Small intestine (tissue), 7 donors: ENCODE measurements around the gene ZSCAN5C. TPM values are rescaled to one million over a fixed set of nuclear protein-coding genes. Genes with fewer than 3 reads are reported as not detected.

ENCODE experiments used
- DNase-seq, 2 donors: peaks; one replicate each; pipeline versions ENCODE4 v3.0.0 to v3.0.0-alpha.2; 2013
- FAIRE-seq: peaks from 2 replicates; lab custom pipeline; 2012; peaks lifted over from hg19 to GRCh38; lab: Jason Lieb, UNC
- H3K27ac ChIP-seq, 3 donors: one replicate each; pipeline ENCODE4 v1.5.1; 2013; ENCODE audit warnings: low read length in 2 of 3, mild to moderate bottlenecking in 2 of 3, control low read depth in 1 of 3, inconsistent platforms in 1 of 3, low read depth in 1 of 3, moderate library complexity in 1 of 3
- H3K27me3 ChIP-seq, 3 donors: one replicate each; pipeline ENCODE4 v1.6.1; 2013; ENCODE audit warnings: low read length in 3 of 3, inconsistent platforms in 1 of 3; ENCODE audit not compliant: control insufficient read depth in 3 of 3, insufficient read depth in 3 of 3
- H3K36me3 ChIP-seq, 3 donors: one replicate each; pipeline ENCODE4 v1.6.1; 2013; ENCODE audit warnings: low read length in 3 of 3, inconsistent platforms in 1 of 3, low read depth in 1 of 3, mild to moderate bottlenecking in 1 of 3, moderate library complexity in 1 of 3; ENCODE audit not compliant: control insufficient read depth in 3 of 3, insufficient read depth in 2 of 3
- H3K4me1 ChIP-seq, 3 donors: one replicate each; pipeline ENCODE4 v1.6.1; 2013; ENCODE audit warnings: low read length in 2 of 3, inconsistent platforms in 1 of 3, low read depth in 1 of 3, mild to moderate bottlenecking in 1 of 3, moderate library complexity in 1 of 3; ENCODE audit not compliant: control insufficient read depth in 3 of 3, insufficient read depth in 2 of 3
- H3K4me3 ChIP-seq, 3 donors: one replicate each; pipeline ENCODE4 v1.5.1; 2013; ENCODE audit warnings: low read length in 3 of 3, control low read depth in 1 of 3, inconsistent platforms in 1 of 3, low read depth in 1 of 3, mild to moderate bottlenecking in 1 of 3, moderate library complexity in 1 of 3
- H3K9me3 ChIP-seq, 2 donors: one replicate each; pipeline ENCODE4 v1.6.1; 2013; ENCODE audit warnings: low read depth in 1 of 2, low read length in 1 of 2; ENCODE audit not compliant: control insufficient read depth in 2 of 2, insufficient read depth in 1 of 2
- WGBS, 3 donors: extraction: QIAGEN DNeasy Blood & Tissue Kit; methylation state at CpG; one replicate each; pipeline ENCODE4 v1.1.7; 2013; 5-methylcytosine and 5-hydroxymethylcytosine counted together
- polyA plus RNA-seq, 4 donors: library from polyadenylated mRNA; stranded (reverse) in 3 of 4; unstranded in 1 of 4; fragments of 200-250 nt in 3 of 4; fragments of 120-200 nt in 1 of 4; gene quantifications; one replicate each; pipeline versions ENCODE4 v1.2.1 to v1.2.3, GENCODE V29; 2013
- donor health status: healthy with polysubstance abuse.
- donor health status: control.
- donor health status: control.
- donor health status: Bipolar disorder and iron deficiency.
- donor health status: healthy.

Gene ZSCAN5C
- polyA plus RNA-seq, 4 donors, result not detected

DNA sequence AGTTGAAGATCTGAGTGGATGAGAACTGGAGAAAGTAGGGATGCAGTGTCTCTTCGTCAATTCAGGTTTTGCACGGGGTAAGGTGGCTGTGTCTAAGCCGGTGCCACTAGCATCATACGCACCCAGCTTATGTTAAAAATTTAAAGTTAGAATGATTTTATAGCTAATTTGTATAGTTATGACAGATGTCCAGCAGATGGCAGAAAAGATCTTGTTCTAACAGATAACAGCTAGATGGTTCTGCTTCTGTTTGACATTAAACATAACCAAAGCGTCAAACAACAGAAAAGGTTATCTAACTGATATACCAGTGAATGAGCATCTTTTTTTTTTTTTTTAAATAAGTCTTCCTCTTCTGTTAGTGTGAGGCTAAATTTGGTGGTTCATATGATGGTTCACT lies 51.7 kb downstream of the ZSCAN5C start:
- no peaks in the 10 kb centered on the region for H3K27me3 ChIP-seq
- no peak overlapping the region for H3K27ac ChIP-seq
- H3K36me3 ChIP-seq, result no peaks in the 10 kb centered on the region
- FAIRE-seq (no peak), DNase-seq (peak; percentile 37 to 49)
- H3K9me3 ChIP-seq, result peaks cover 0 to 6% of the 10 kb centered on the region in 2 donors
- H3K4me1 ChIP-seq, result no peaks in the 10 kb centered on the region
- H3K4me3 ChIP-seq, result no peak overlapping the region
- WGBS, 3 donors, result 64 to 65% (median 65%) methylated on average over 5 of the region's 5 CpGs

GRCh38 chr19:56258272-56258671 lies 56.2 kb downstream of the ZSCAN5C start:
- Histone ChIP-seq H3K36me3 (peaks cover 0 to 2% (median 0%) of the 10 kb centered on the region in 3 donors), H3K4me1 (no peaks in the 10 kb centered on the region), H3K9me3 (no peaks in the 10 kb centered on the region), H3K27ac (no peak overlapping the region), H3K4me3 (no peak overlapping the region), H3K27me3 (no peaks in the 10 kb centered on the region)
- DNase-seq (no peak), FAIRE-seq (no peak)
- WGBS, 3 donors, result 81 to 92% (median 88%) methylated on average over 12 of the region's 12 CpGs

Other genes with a start within 250 kb of the ZSCAN5C start
- not detected for gene NLRP5, start 215.5 kb upstream of the ZSCAN5C start, polyA plus RNA-seq
- 10 to 100 TPM; 29.9 to 34.9 (median 31.8) TPM for gene ZNF787, start 81.0 kb upstream of the ZSCAN5C start, polyA plus RNA-seq
- 10 to 100 TPM; 20.1 to 40.6 (median 25.3) TPM for gene ZNF444, start 61.0 kb upstream of the ZSCAN5C start, polyA plus RNA-seq
- gene GALP, start 26.3 kb upstream of the ZSCAN5C start, polyA plus RNA-seq, result not detected
- gene ZSCAN5B, start 4.5 kb upstream of the ZSCAN5C start, polyA plus RNA-seq, result under 1 TPM in 1 of 4 donors, not detected in 3; 0.06 TPM
- 1 to 10 TPM in 2 of 4 donors, not detected in 2; 1.4 to 1.7 TPM for gene EDDM13, start 70.5 kb downstream of the ZSCAN5C start, polyA plus RNA-seq
- 10 to 100 TPM in 1 of 4 donors, 1 to 10 TPM in 3; 5.4 to 10.4 (median 7.5) TPM for gene ZSCAN5A, start 112.6 kb downstream of the ZSCAN5C start, polyA plus RNA-seq
- 1 to 10 TPM in 3 of 4 donors, under 1 TPM in 1; 0.45 to 5.6 (median 1.8) TPM for gene ZNF582, start 191.3 kb downstream of the ZSCAN5C start, polyA plus RNA-seq
- 1 to 10 TPM in 2 of 4 donors, under 1 TPM in 2; 0.45 to 4.1 (median 0.96) TPM for gene ZNF583, start 202.1 kb downstream of the ZSCAN5C start, polyA plus RNA-seq